ENCODE results near the gene DIAPH3.
"Not testable (repeated sequence)": the region's sequence is repeated elsewhere in the genome, so short reads cannot be mapped to it uniquely, and the experiment has no call there.

The DIAPH3 gene

GRCh38 chr13:60114499-60115028 lies 49.2 kb downstream of the DIAPH3 start:
- DNase-seq, result peak; percentile 4
- in situ Hi-C loops (cut with HindIII; ENCODE audit: low pct_ligation_motif_present, low pct_unique_long_range_greater_than_20kb, low sequenced_read_pairs), result no loop called here

- in situ Hi-C loops (cut with HindIII; ENCODE audit: low pct_ligation_motif_present, low pct_unique_long_range_greater_than_20kb, low sequenced_read_pairs), result no loop called here
- no peak for DNase-seq
Measured at GRCh38 chr13:60112771-60113170, 51.0 kb downstream of the DIAPH3 start.

GRCh38 chr13:60111691-60112090 lies 52.0 kb downstream of the DIAPH3 start:
- DNase-seq, result no peak
- in situ Hi-C loops (cut with HindIII; ENCODE audit: low pct_ligation_motif_present, low pct_unique_long_range_greater_than_20kb, low sequenced_read_pairs), result no loop called here

GRCh38 chr13:60109285-60109684 lies 54.4 kb downstream of the DIAPH3 start:
- no peak for DNase-seq
- in situ Hi-C loops (cut with HindIII; ENCODE audit: low pct_ligation_motif_present, low pct_unique_long_range_greater_than_20kb, low sequenced_read_pairs), result no loop called here

- in situ Hi-C loops (cut with HindIII; ENCODE audit: low pct_ligation_motif_present, low pct_unique_long_range_greater_than_20kb, low sequenced_read_pairs), result no loop called here
Measured at GRCh38 chr13:60108589-60108988, 55.1 kb downstream of the DIAPH3 start.

GRCh38 chr13:60099631-60100420 lies 63.9 kb downstream of the DIAPH3 start:
- no peak for DNase-seq
- in situ Hi-C loops (cut with HindIII; ENCODE audit: low pct_ligation_motif_present, low pct_unique_long_range_greater_than_20kb, low sequenced_read_pairs), result no loop called here

More at GRCh38 chr13:60108589-60108988, 55.1 kb downstream of the DIAPH3 start:
- DNase-seq, result no peak

- in situ Hi-C loops (cut with HindIII; ENCODE audit: low pct_ligation_motif_present, low pct_unique_long_range_greater_than_20kb, low sequenced_read_pairs), result no loop called here
- DNase-seq, result no peak
Measured at GRCh38 chr13:60095300-60095699, 68.4 kb downstream of the DIAPH3 start.

GRCh38 chr13:60094385-60095088 lies 69.2 kb downstream of the DIAPH3 start:
- no peak for DNase-seq
- in situ Hi-C loops (cut with HindIII; ENCODE audit: low pct_ligation_motif_present, low pct_unique_long_range_greater_than_20kb, low sequenced_read_pairs), result no loop called here

- in situ Hi-C loops (cut with HindIII; ENCODE audit: low pct_ligation_motif_present, low pct_unique_long_range_greater_than_20kb, low sequenced_read_pairs), result no loop called here
- no peak for DNase-seq
Measured at GRCh38 chr13:60093425-60094019, 70.2 kb downstream of the DIAPH3 start.

- in situ Hi-C loops (cut with HindIII; ENCODE audit: low pct_ligation_motif_present, low pct_unique_long_range_greater_than_20kb, low sequenced_read_pairs), result no loop called here
- no peak for DNase-seq
Measured at GRCh38 chr13:60091573-60091972, 72.2 kb downstream of the DIAPH3 start.

GRCh38 chr13:60090574-60090973 lies 73.2 kb downstream of the DIAPH3 start:
- in situ Hi-C loops (cut with HindIII; ENCODE audit: low pct_ligation_motif_present, low pct_unique_long_range_greater_than_20kb, low sequenced_read_pairs), result no loop called here
- no peak for DNase-seq

GRCh38 chr13:60083780-60084179 lies 79.9 kb downstream of the DIAPH3 start:
- DNase-seq; in situ Hi-C loops (cut with HindIII; ENCODE audit: low pct_ligation_motif_present, low pct_unique_long_range_greater_than_20kb, low sequenced_read_pairs): not testable (repeated sequence)

- DNase-seq, result no peak
- in situ Hi-C loops (cut with HindIII; ENCODE audit: low pct_ligation_motif_present, low pct_unique_long_range_greater_than_20kb, low sequenced_read_pairs), result no loop called here
Measured at GRCh38 chr13:60080850-60081249, 82.9 kb downstream of the DIAPH3 start.

- in situ Hi-C loops (cut with HindIII; ENCODE audit: low pct_ligation_motif_present, low pct_unique_long_range_greater_than_20kb, low sequenced_read_pairs), result no loop called here
- DNase-seq, result no peak
Measured at GRCh38 chr13:60078226-60078625, 85.5 kb downstream of the DIAPH3 start.

GRCh38 chr13:60075850-60076249 lies 87.9 kb downstream of the DIAPH3 start:
- in situ Hi-C loops (cut with HindIII; ENCODE audit: low pct_ligation_motif_present, low pct_unique_long_range_greater_than_20kb, low sequenced_read_pairs), result no loop called here
- no peak for DNase-seq

- in situ Hi-C loops (cut with HindIII; ENCODE audit: low pct_ligation_motif_present, low pct_unique_long_range_greater_than_20kb, low sequenced_read_pairs), result no loop called here
- DNase-seq, result no peak
Measured at GRCh38 chr13:60074397-60074796, 89.3 kb downstream of the DIAPH3 start.

- no peak for DNase-seq
- in situ Hi-C loops (cut with HindIII; ENCODE audit: low pct_ligation_motif_present, low pct_unique_long_range_greater_than_20kb, low sequenced_read_pairs), result no loop called here
Measured at GRCh38 chr13:60066226-60066625, 97.5 kb downstream of the DIAPH3 start.

- DNase-seq, result no peak
Measured at GRCh38 chr13:60062502-60062901, 101.2 kb downstream of the DIAPH3 start.

GRCh38 chr13:60061737-60062136 lies 102.0 kb downstream of the DIAPH3 start:
- no peak for DNase-seq

More at GRCh38 chr13:60062502-60062901, 101.2 kb downstream of the DIAPH3 start:
- in situ Hi-C loops (cut with HindIII; ENCODE audit: low pct_ligation_motif_present, low pct_unique_long_range_greater_than_20kb, low sequenced_read_pairs), result no loop called here

More at GRCh38 chr13:60061737-60062136, 102.0 kb downstream of the DIAPH3 start:
- in situ Hi-C loops (cut with HindIII; ENCODE audit: low pct_ligation_motif_present, low pct_unique_long_range_greater_than_20kb, low sequenced_read_pairs), result no loop called here
